ENCODE measurements around the gene HBS1L.

Gene HBS1L

GRCh38 chr6:134994431-134994830 lies 60.2 kb downstream of the HBS1L start:
- DNase-seq: no peak

GRCh38 chr6:134992155-134992554 lies 62.5 kb downstream of the HBS1L start:
- DNase-seq: no peak

GRCh38 chr6:134990262-134990661 lies 64.4 kb downstream of the HBS1L start:
- DNase-seq: no peak

DNA sequence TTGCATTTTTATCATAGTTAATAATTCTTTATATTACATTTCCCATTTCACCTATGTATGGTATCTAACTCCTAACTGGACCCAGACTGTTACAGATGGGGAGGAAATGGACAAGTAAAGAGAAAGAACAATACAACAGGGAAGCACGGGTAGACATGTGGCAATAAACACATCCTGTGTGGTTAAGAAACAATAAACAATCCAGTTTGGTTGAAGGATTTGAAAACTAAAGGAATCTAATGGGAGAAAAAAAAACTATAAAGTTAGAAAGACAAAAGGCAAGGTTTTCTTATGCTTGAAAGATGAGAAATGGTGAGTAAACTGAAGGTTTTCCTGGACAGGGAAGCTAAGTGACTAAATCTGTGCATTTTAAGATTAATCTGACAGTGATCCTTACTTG lies 69.8 kb downstream of the HBS1L start:
- DNase-seq: no peak

DNA sequence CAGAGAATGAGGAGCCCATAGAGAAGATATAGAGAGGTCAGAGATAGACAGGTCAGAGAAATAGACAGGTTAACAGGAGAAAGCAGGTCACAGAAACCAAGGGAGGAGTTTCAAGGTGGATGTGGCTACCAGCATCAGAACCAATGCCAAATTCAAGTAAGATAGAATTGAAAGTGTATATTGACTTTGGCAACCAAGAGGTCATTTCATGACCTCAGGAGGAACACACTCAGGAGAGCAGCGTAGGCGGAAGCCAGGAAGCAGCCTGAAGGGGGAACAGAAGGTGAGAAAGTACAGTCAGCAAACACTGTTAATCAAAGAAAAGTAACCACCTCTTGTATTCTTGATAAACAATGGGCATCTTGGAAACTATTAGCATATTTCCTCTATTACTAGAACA lies 70.8 kb downstream of the HBS1L start:
- DNase-seq: no peak

DNA sequence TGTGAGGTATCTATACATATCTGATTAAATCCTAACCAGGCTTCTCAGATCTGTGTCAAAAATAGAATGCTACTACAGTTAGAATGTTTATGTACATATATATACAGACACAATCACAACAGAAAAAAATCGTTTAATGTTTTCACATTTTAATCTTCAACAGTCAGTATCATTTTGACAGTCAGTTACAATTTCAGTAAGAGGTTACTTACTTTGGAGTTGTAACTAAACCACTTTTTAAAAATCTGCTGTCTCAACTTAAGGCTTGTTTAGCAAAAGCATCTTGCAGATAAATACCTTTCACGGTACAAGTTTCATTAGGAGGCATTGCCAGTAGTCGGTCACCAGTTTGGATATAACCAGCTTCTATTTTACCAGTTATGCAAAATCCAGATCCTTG lies 72.5 kb downstream of the HBS1L start:
- no peak for DNase-seq

- DNase-seq: no peak
These were observed 73.8 kb downstream of the HBS1L start for GRCh38 chr6:134980846-134981245.

DNA sequence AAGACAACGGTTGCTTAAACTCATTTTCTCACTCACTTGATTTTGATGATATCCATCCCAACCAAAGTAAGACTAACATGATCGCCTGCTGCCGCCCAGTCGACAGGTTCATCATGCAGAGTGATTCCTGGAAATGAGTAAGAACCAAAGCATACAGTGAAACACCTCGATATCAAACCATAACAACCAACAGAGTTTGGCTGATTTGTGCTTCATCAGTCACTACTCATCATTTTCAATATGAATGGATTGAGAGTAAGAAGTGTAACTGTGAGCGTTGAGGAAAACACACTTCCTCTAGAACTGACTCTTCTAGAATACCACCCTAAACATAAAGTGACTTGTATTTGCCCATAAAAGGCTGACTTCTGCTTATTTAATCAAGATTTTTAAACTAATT lies 75.5 kb downstream of the HBS1L start:
- DNase-seq: no peak

DNA sequence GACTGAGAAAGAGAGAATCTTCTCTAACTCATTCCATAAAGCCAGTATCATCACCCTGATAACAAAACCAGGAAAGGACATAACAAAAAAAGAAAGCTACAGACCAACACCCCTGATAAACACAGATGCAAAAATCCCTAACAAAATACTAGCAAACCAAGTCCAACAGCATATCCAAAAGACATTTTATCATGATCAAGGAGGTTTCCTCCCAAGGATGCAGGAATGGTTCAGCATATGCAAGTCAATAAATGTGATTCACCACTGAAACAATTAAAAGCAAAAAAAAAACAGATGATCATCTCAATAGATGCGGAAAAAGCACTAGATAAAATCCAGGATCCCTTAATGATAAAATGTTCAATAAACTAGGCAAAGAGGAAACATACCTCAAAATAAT lies 80.3 kb downstream of the HBS1L start:
- DNase-seq: no peak

DNA sequence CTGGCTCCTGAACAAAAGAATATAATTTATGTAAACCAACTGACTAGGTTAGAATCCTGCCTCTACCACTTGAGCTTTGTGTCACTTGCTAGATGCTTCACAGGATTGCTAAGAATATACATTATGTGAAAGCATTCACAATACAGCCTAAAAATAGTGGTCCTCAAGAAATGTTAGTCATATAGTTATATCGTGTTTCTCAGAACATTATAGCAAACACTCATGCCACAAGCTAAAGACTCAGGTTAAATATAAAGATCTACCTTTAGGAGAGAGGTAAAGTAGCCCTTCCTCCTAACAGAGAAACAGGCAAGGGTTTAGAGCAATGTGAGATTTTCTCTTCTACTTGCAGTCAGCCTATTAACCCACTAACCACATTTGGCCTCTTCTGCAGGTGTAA lies 86.9 kb downstream of the HBS1L start:
- DNase-seq: no peak

DNA sequence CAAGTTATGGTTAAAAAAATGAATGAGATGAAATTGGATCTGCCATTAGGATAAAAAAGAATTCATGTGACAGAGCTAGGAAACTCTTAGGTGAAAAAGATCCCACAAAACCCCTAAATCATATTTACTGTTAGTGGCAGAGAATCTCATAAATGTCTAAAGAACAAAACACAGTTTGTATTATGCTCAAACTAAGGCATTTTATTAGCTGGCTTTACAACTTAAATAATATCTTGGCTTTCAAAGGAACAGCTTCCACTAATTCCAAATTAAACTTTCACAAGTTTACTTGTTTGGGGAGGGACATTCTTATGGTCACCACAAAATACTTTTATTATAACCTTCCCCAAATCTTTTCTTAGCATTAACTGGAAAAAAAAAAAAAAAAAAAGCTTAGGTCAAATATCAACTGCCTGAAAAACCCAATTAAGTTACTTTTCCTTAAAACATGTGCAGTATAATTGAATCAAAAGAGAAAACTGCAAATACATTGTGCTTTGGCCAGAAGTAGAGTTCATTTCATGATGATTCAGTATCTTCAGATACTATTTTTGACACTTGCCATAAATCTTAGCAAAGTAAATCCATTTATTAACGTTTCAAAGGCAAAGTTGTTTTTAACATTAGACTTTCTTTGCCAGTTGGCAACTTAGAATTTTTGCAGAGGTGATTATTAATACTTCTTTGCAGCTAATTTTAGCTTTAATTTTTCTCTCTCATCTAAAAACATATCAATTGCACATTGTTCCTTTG lies 90.0 kb downstream of the HBS1L start:
- DNase-seq: no peak

GRCh38 chr6:134962421-134962820 lies 92.2 kb downstream of the HBS1L start:
- DNase-seq: no peak

GRCh38 chr6:134961366-134961765 lies 93.3 kb downstream of the HBS1L start:
- DNase-seq: no peak

GRCh38 chr6:134959603-134960002 lies 95.0 kb downstream of the HBS1L start:
- DNase-seq: no peak

DNA sequence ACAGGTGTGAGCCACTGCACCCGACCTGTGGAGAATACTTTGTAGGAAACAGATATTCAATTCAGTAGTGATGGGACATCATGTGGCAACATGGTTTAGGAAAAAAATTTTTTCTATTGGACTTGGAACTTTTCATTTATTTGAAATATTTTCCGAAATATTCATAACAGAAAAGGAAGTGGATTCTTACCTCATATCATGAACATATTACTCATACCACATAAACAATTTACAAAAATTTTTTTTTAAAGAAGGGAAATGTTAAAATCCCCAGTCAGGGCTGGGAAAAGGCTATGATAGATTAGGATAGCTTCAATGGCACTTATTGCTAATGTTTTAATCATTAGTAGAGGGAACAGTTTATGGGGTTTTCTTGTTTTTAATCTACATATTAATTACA lies 97.9 kb downstream of the HBS1L start:
- no peak for DNase-seq

DNA sequence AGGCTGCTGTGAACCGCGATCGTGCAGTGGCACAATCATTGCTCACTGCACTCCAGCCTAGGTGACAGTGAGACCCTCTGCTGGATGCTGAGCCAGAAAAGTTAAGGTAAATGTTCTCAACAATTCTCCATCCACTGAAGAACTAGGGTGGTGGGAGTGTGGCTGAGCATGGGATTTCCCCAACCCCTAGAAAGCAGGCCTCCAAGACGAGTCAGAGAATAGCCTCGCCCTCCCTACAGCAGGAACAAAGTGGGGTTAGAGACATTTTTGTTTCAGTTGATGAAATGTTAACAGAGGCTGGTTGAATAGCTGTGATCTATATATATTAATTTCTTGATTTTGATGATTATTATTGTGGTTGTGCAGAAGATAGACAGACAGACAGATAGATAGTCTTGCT lies 98.6 kb downstream of the HBS1L start:
- DNase-seq: no peak

DNA sequence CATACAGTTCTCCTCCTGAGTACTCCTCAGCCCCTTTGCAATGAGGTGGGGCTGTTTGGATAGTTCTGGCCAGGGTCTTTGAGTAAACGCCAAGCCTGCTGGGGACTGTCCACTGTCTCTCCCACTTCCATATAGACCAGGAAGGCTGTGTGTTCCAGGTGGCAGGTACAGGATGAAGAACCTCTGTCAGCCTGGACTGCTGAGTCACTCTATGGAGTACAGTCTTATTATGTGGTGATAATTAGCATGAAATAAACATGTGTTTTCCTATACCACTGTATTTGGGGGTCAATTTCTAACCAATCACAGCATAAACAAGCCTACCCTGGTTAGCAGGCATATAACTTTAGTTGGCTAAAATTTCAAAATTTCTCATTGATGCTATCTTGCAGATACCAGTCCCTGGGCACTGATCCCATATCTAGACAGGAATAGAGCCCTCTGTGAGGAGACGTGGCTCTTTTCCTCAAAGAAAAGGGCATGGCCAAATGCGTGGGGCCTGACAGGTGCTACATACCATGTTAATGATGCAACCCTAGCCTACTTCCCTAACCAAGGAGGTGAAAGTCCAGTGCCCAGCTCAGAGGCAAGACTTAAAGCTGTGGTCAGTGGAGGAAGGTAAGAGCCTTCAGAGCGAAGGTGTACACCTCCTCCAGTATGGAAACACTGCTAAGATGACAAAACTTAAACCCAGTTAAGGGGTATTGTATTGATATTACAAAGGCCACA lies 100.2 kb downstream of the HBS1L start:
- DNase-seq: no peak

DNA sequence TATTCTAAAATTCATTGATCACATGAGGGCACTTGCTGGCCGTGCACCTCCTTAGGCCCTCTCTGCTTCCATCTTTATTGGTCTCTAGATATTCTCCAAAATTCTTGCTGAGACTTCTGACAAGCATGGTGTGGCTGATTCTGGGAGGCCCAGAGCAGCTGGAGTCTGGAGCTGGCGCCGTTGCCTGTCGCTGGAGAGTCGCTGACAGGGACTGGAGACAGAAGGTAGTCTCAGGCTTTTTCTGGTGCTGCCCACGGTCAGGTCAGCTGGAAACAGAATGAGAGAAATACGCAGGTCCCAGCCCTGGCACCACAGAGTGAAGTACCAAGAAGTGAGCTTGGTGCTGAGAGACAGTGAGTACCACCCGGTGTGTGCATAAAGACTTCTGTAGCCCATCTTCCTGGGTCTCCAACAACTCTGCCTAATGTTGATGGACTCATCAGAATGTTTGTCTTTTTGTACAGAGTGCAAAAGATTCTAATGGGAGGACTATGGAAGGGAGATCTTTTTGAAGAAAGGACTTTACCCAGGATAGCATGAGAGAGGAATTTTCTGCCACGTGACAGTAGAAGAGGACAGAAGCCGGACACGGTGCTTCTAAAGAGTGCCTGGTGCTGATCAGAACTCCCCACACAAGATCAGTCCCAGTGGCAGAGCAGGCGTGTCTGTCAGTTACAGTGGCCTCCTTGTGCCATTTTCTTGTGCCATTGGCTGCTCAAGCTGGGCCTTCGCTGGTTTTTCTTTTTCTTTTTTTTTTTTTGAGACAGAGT lies 102.9 kb downstream of the HBS1L start:
- no peak for DNase-seq

GRCh38 chr6:134950482-134950881 lies 104.1 kb downstream of the HBS1L start:
- no peak for DNase-seq

GRCh38 chr6:134949927-134950326 lies 104.7 kb downstream of the HBS1L start, which contains the start of gene ALDH8A1:
ALDH8A1 (minus strand) TSS chr6:134950101; CDS start chr6:134950053, 48 bp downstream.
- no peak for DNase-seq

DNA sequence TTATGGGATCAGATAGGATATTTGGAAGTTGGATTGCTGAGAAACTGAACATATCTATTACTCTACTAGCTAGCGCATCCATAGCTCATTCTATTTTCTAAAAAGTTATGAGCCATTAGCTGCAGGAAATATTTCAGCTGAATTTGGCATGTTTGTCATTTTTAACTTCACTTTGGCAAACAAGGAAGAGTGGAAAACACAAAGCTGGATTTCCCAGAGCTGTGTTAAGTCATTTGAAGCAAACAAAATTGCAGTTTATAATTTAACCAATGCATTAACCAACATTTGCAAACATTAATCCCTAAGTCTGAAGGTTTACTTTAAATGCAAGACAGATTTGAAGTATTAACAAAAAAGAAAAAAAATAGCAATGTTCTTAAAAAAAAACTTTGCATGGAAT lies 105.9 kb downstream of the HBS1L start:
- DNase-seq: no peak

DNA sequence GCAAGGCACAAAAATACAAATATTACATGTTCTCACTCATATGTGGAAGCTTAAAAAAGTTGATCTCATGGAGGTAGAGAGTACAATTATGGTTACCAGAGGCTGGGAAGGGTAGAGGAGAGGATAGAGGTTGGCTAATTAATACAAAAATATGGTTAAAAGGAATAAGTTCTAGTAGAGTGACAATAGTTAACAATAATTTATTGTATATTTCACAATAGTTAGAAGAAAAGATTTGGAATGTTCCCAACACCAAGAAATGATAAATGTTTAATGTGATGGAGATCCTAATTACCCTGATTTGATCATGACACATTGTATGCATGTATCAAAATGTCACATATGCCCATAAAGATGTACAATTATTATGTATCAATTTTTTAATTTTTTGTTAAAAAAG lies 106.5 kb downstream of the HBS1L start:
- no peak for DNase-seq

GRCh38 chr6:134945045-134945444 lies 109.6 kb downstream of the HBS1L start:
- no peak for DNase-seq

Measured in amniotic stem cell (primary cell).